HG03108 (cell line): Measurements from ENCODE around the gene GOLGA6L10.
"Not testable (repeated sequence)": the region's sequence is repeated elsewhere in the genome, so short reads cannot be mapped to it uniquely, and the experiment has no call there.

Experiments used
- ATAC-seq: cut with Tn5 transposase; IDR thresholded peaks from one replicate; pipeline ENCODE4 v1.9.1; 2021; ENCODE audit warnings: moderate library complexity; ENCODE audit not compliant: unreplicated experiment

Gene GOLGA6L10

DNA sequence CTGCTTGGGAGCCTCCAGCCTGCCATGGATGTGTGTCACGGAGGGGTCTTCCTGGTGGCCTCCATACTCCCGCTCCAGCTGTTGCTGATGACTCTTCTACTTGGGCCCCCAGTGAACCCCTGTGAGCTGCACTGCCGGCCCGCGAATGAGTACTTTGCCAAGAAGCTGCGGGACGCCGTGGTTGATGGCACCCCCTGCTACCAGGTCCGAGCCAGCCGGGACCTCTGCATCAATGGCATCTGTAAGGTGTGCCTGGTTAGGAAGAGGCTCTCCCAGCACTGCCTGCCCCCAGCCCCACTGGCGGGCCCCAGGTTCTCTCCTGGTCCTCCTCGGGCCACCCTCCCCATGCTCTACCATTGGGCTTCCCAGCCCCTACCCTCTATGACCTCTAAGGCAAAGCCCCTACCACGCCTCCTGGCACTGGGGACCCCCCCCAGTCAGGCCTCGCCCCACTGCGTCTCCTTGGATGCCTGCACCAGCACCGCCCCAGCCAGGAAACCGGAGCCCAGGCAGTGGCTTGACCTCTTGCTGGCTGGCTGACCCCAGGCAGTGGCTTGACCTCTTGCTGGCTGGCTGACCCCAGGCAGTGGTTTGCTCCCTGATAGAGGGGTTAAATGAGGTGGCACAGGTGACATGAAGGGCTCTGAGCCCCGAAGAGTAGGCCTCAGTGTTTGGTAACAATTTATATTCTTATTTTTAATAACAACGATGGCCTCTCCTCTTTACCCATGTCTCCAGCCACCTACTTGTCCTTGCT lies 29.6 kb downstream of the GOLGA6L10 start:
- ATAC-seq: not testable (repeated sequence)

DNA sequence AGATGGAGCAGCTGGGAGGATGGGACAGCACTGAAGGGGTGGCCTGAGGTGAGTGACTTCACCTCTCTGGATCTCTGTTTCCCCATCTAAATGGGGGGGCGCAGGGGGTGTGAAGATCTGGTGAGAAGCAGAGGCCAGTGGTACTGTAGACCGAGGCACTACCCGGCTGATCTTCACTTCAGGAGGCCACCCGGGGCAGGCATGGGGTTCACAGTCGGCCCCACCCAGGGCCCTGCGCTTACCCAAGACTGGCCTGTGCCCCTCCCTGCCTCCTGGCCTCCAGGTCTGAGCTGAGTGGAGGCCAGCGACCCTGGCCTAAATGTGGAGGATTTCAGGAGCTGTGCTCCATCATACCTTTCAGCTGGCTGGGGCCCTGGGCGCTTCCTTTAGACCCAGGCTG lies 31.0 kb downstream of the GOLGA6L10 start:
- ATAC-seq: not testable (repeated sequence)

DNA sequence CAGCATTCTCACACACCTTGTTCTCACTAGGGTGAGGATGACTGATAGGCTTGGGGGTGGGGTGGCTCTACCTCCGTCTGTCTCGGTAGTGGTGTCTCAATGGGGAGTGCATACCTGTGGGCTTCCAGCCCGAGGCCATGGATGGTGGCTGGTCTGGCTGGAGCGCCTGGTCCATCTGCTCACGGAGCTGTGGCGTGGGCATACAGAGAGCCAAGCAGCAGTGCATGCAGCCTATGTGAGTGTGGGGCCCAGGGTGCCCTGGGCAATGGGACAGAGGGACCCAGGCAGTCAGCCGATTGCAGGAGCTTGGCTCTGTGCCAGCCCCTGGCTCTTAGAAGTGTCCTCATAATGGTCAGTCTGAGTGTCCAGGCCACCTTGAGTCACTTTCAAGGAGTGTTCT lies 31.8 kb downstream of the GOLGA6L10 start:
- ATAC-seq: not testable (repeated sequence)

DNA sequence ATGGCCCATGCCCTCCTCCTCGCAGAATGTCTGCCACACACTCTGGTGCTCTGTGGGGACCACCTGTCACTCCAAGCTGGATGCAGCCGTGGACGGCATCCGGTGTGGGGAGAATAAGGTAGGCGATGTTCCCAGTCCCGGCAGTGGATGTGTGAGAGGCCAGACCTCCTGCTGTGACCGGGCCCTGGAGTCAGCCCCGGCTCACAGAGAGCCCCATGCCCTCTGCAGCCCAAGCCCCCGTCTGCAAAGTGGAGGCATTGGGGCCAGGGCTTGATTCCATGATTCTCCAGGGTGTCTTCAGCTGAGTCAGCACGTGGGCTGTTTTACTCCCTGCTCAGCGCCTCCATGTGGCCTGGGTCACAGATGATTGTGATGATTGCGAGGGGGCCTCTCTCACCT lies 32.2 kb downstream of the GOLGA6L10 start:
- ATAC-seq: no peak

DNA sequence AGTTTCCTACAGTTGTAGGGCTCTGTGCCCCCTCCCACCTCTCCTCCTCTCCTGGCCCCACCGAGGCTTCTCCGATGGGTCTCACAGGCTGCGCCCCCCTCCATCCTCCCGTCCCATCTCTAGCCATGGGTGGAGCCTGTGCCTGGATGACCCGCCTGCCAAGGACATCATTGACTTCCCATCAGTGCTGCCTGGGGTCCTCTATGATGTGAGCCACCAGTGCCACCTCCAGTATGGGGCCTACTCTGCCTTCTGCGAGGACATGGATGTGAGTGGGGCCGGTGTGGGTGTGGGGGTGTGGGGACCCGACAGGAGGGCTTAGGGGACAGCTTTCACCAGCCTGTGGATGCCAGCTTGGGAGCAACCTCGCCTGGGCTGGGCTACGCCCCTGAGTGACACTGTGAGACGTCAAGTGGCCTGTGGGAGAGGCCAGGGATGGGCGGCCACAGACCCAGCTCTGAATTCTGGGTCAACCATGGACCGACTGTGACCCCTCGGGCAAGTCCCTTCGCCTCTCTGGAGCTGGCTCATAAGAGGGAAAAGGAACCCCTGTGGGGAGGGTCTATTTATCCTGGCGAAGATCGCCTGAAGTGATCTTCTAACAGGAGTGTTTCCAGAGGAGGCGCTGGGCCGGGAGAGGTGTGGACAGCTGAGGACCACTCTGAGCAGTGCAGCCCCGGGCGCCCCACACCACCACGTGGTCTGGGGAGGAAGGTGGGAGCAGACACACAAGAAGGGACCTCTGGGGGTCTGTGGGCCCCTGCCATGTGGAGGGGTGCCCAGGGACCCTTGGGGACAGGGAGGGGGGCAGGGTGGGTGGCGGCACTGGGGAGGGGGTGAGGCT lies 32.8 kb downstream of the GOLGA6L10 start:
- not testable (repeated sequence) for ATAC-seq

DNA sequence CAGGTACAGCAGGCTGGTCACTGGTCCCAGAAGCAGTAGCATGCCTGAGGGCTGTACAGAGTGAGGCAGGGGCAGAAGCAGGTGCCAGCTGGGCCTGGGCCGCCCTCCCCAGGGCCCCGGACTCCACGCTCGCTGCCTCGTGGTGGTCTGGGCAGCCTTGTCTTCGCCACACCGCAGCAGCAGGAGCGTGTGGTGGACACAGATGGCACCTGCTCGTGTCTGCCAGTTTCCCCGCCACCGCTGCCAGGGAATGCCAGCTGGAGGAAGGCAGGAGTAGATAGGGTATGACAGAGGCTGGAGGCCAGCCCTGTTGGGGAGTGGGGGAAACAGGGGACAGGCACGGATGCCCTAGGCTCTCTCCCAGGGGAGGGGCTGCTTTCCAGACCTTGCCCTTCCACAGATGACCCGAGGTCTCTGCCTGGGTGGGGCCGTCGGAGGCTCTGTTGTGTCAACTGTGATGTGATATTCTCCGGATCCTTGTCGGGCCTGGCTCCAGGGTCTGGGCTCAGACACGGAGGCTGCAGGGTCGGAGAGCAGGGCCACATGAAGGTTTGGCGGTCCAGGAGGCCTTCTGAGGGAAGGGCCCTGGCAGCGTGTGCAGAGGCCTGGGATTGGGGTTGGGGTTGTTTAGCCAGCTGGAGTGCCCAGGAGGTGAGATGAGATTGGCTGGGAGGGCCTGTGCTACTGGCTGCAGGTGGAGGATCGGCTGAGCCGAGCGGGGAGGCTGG lies 33.6 kb downstream of the GOLGA6L10 start:
- ATAC-seq: no peak

DNA sequence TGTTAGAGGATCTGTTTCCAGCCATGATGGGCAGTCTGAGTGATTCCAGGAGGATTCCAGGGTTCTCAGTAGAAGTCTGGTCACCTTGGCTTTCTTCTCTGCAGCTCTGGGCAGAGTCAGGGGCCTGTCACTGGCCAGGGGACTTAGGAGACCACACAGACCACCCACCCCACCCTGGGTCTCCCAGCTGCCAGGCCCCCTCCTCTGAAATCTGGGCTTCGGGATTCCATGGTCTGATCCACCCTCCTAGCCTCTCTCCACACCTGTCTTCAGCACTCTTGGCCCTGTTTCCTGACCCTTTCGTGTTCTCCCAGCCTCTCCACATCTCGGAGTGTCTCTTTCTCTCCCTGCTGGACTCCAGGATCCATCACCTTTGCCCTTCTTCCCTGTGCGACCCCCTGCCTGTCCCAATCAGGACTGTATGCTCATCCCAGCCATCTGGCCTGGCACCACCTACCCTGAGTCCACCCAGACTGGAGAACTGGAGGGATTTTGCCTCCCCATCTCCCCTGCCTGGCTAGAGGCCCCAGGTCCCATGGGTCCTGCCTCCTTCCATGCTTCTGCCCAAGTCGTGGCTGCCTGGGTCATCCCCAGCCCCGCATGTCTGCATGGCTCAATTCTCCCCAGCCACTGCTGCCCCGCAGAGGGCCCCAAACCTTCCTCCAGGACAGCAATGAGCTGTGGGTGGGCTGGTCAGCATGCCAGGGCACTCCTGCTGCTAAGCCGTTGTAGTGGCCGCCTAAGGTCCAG lies 34.3 kb downstream of the GOLGA6L10 start:
- ATAC-seq: no peak

DNA sequence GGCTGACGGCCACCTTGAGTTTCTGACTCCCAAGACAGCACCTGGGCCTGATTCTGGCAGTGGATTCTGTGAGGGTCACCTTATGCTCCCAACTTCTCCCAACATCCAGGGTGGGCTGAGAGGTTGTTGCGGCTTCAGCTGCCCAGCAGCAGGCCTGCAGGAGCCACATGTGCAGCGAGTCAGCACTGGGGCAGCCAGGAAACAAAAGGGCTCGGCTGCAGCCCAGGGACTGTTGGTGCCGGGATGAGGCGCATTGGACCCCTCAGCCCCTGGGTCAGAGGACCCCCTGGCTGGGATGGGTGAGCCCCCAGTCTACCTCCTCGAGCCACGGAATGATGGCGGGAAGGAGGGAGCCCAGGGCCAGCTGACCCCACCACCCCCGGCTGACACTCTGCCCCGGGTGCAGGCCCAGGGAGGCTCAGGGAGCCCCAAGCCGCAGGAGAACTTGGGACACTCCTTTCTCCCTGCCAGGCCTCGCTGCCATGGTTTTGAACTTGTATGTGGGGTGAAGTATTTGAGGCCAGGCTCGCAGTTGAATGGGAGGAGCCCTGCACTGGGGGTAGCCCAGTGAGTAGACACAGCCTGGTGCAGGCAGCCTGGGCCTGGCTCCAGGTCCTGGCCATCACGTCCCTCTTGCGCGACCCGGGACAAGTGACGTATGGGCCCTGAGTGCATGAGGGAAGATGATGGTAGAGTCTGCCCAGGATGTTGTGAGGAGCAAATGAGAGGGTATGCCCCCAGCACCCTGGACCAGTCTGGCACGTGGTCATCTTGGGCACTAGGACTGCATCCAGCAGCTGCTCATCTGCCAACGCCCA lies 35.1 kb downstream of the GOLGA6L10 start:
- not testable (repeated sequence) for ATAC-seq

DNA sequence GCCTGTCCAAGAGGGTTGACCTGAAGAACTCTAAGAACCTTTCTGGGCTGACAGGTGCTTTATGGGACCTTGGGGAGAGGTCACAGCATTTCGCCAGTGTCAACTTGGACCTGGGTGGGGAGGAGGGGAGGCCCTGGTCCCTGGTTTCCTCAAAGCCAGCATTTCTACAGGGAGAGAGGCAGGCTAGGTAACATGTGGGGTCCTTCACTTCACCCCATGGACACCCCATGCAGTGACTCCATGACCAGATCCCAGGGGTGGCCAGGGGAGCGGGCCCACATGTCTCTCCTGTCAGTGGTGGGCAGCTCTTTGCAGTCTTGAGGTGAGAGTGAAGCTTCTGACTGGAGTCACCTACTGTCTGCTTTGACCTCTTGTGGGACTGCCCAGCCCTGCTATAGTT lies 35.8 kb downstream of the GOLGA6L10 start:
- ATAC-seq: no peak

DNA sequence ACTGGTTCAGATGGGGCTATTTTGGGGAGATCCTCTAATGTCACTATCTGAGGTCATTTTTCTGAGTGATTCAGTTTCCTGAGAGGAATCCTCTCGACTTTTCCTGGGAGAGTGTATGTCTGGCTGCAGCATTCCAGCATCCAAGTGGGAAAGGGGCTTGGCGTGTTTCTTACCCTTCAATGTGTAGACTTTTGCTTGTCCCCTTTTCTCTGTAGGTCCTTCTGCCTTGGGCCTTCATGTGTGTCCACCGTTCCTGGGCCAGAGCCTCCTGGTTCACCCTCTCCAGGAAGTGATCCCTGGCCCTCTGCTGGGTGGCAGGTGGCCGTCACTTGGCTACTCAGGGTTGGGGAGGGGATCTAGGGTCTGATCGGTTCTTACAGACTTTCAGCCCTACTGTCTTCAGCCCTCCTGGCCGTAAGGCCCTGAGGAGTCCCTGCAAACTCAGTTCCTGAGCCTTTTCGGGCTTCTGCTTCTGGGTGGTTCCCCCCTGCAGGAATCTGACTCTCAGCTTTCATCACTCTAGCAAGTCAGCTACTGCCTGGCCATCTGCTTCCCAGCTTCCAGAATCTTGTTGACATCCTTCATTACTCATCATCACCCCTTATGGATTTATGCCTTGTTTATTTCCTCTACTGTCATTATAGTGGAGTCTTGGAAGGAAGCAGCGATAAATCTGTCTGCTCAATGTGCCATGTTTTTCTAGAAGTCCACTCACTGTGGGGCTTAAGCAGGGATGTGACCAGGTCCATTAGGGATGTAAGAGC lies 36.5 kb downstream of the GOLGA6L10 start:
- ATAC-seq: no peak

DNA sequence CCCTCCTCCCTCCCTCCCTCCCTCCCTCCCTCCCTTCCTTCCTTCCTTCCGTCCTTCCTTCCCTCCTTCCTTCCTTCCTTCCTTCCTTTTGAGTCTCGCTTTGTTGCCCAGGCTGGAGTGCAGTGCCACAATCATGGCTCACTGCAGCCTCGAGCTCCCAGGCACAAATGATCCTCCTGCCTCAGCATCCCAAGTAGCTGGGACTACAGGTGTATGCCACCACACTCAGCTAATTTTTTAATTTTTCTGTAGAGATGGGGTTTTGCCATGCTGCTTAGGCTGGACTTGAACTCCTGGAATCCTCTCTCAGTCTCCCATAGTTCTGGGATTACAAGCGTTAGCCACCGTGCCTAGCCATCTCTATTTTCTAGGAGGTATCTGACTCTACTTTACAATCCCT lies 38.0 kb downstream of the GOLGA6L10 start:
- ATAC-seq: not testable (repeated sequence)

DNA sequence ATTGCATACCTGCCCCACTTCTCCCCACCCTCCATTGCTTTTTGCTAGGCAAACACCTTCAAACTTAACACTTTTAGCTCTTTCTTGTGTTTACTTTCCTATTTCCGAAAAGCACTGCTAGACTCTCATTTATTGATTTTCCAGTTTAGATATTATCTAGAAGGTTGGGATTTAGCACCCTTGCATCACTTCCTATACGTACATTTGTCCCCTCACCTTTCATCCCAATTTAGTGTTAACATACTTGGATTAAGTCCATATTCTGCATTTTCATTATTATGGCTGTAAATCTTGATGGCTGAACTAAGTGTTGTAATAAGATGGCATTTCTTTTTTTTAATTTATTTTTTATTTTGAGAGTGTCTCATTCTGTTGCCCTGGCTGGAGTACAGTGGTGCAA lies 39.5 kb downstream of the GOLGA6L10 start:
- ATAC-seq: no peak

DNA sequence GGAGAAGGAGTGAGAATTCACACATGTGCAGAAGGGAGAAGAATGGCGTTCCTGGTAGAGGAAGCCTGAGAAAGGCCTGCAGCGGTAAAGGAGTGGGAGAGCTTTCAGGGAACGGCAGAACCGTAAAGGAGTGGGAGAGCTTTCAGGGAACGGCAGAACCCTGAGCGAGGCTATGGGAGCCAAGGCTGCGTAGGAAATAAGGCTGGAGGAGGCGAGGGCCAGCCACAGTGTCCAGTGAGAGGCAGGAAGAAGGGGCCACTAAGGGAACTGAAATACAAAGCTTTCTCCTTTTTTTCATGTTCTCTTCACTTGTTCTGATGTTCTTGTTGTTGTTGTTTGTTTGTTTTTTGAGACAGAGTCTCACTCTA lies 41.6 kb downstream of the GOLGA6L10 start:
- no peak for ATAC-seq

DNA sequence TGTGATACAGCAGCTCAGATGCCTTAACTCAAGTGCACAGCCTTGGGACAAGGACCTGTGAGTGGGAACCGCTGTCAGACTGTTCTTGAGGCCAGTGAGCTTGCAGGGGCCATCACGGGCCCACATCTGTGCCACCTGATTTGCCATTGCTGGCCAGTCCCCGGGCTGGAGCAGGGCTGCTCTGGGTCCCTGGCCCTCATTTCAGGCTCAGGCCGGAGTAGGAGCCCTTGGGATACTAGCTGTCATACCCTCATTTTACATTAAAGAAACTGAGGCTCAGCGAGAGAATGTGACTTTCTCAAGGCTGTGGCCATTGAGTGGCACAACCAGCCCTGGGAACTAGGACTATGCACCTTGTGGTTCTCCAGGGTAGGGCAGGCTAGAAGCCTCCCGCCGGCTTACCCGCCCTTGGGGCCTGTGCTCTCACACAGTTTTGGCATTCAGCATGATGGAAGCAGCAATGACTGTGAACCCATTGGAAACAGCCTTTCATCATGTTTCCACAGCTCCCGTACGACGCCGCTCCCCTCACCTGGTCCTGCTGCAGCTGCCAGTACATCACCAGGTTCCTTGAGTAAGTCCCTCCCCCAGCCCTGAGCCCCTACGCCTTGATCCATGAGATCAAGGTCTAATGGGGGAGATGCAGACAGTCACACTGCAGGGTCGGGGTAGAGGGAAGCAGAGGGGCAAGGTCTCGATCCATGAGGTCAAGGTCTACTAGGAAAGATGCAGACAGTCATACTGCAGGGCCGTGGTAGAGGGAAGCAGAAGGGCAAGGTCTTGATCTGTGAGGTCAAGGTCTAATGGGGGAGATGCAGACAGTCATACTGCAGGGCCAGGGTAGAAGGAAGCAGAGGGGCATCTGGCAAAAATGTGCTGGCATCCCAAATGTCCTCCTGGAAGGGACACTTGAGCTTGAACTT lies 42.2 kb downstream of the GOLGA6L10 start:
- no peak for ATAC-seq

DNA sequence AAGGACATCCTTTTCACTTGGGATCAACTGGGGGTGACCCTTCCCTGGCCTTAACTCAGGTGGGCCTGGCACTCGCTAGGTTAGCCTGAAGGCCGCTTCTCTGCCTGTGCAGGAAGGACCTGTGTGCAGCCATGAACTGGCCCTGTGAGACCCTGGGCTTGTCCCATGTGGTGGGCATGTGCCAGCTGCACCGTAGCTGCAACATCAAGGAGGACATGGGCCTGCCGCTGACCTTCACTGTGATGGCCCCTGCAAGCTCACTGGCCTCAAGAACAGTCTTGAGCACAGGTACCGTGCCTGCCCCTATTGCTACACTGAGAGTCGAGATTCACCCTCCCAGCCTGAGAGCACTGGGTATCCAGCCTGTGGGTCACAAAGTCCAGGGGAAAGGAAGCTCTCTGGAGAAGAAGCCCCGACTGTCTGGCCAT lies 43.6 kb downstream of the GOLGA6L10 start:
- ATAC-seq: no peak

DNA sequence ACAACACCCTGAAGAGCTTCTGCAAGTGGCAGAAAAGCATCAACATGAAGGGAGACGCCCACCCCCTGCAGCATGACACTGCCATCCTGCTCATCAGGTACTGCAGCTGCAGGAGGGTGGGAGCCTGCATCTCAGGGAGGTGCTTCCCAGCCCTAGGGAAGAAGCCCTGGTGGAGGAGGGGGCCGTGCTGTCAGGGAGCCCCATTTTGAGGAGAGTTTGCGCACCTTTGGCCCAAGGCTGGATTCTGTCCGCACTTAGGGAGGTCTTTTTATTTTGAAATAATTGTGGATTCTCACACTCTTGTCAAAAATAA lies 44.5 kb downstream of the GOLGA6L10 start:
- ATAC-seq: no peak

DNA sequence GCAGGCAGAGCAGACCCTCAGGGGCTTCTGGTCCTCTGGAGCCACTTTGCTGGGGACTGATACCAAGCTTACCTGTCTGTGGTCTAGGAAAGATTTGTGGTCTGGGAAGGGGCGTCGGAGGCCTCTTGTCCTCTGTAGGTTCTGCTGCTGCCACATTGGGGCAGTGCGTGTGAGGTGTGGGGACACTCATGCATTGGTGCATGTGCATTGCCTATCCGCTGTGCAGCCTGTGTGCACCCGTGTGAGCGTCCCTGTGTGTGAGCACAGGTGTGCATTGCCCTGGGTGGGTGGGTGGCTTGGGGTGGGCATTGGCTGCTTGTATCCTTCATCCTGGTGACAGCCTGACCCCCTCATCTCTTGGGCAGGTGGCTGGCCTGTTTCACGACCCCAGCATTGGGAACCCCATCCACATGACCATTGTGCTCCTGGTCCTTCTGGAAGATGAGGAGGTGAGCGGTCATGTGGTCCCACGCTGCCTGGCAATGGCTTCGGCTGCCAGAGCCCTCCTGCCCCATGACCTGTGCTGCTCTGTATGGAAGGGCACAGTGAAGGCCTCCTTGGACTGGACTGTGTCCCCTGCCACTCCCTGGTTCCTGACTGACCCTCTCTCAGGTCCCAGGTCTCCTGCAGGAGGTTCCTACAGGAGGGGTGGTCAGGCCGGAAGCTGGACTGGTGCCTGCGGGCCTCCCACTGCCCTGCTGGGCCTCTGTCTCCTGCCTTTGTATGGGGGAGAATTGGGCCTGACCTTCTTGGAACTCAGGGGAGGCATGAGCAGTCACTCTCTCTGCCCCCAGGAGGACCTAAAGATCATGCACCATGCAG lies 45.1 kb downstream of the GOLGA6L10 start:
- no peak for ATAC-seq
